IMR-90 (cell line): ENCODE data around the gene MAVS. TPM values are rescaled to one million over a fixed set of nuclear protein-coding genes. Genes with fewer than 3 reads are reported as not detected.

Experiments used
- ATAC-seq: fragments of 200-7000 bp; cut with Tn5 transposase; 2 replicates; pipeline ENCODE4 v1.9.1; 2020; ENCODE audit warnings: low read depth, mild to moderate bottlenecking, moderate library complexity
- BruUV-seq: library from RNA; stranded (reverse); fragments of 400-500 nt; replicated peaks from 2 replicates; lab custom pipeline; 2021; lab: Mats Ljungman, UMichigan
- CTCF ChIA-PET: fragments of 300-600 bp; formaldehyde crosslinking; extraction: SDS; loops from one replicate; lab custom pipeline; 2021; ENCODE audit warnings: antibody characterized with exemption; lab: Yijun Ruan, JAX
- POLR2A ChIA-PET: fragments of 300-600 bp; sonication (Branson Sonifier 250); formaldehyde crosslinking; loops from one replicate; lab custom pipeline; 2022; ENCODE audit warnings: antibody characterized with exemption; ENCODE audit not compliant: unreplicated experiment; lab: Charles Lee
- DNase-seq: peaks from one replicate; pipeline ENCODE4 v3.0.0; 2013
- H2AFZ ChIP-seq: replicated peaks from 2 replicates; pipeline ENCODE3; 2013; ENCODE audit warnings: low read length, mild to moderate bottlenecking; ENCODE audit not compliant: poor library complexity
- H2AK5ac ChIP-seq: 2 replicates; pipeline ENCODE4 v1.6.1; 2013; ENCODE audit warnings: low read depth, low read length, inconsistent platforms
- H2AK9ac ChIP-seq: replicated peaks from 2 replicates; pipeline ENCODE3; 2013; ENCODE audit warnings: mild to moderate bottlenecking, low read depth, low read length, moderate library complexity; ENCODE audit not compliant: poor library complexity
- H2BK120ac ChIP-seq: 2 replicates; pipeline ENCODE4 v1.6.1; 2013; ENCODE audit warnings: low read depth, low read length, inconsistent platforms
- H2BK15ac ChIP-seq: 3 replicates; pipeline ENCODE4 v1.6.1; 2013; ENCODE audit warnings: low read depth, low read length, inconsistent platforms
- H2BK20ac ChIP-seq: 2 replicates; pipeline ENCODE4 v1.6.1; 2013; ENCODE audit warnings: low read depth, mild to moderate bottlenecking, inconsistent platforms, low read length, moderate library complexity
- H2BK5ac ChIP-seq: 2 replicates; pipeline ENCODE4 v1.6.1; 2013; ENCODE audit warnings: mild to moderate bottlenecking, low read depth, low read length, inconsistent platforms; ENCODE audit not compliant: poor library complexity, severe bottlenecking
- H3K14ac ChIP-seq: replicated peaks from 2 replicates; pipeline ENCODE4 v1.6.1; 2013; ENCODE audit warnings: low read depth, low read length, inconsistent platforms
- H3K18ac ChIP-seq: 2 replicates; pipeline ENCODE4 v1.6.1; 2013; ENCODE audit warnings: low read depth, low read length, control low read depth
- H3K23ac ChIP-seq: 2 replicates; pipeline ENCODE4 v1.6.1; 2013; ENCODE audit warnings: low read depth, low read length, inconsistent platforms
- H3K27ac ChIP-seq: 2 replicates; pipeline ENCODE4 v1.5.1; 2013; ENCODE audit warnings: mild to moderate bottlenecking, control low read depth, low read length; ENCODE audit not compliant: insufficient read depth
- H3K27me3 ChIP-seq: 2 replicates; pipeline ENCODE4 v1.6.1; 2013; ENCODE audit warnings: low read length; ENCODE audit not compliant: control insufficient read depth, insufficient read depth
- H3K36me3 ChIP-seq: 2 replicates; pipeline ENCODE4 v1.6.1; 2013; ENCODE audit warnings: low read length, mixed read lengths; ENCODE audit not compliant: control insufficient read depth, insufficient read depth
- H3K4ac ChIP-seq: 2 replicates; pipeline ENCODE4 v1.6.1; 2013; ENCODE audit warnings: low read depth, low read length, inconsistent platforms
- H3K4me1 ChIP-seq: 2 replicates; pipeline ENCODE4 v1.6.1; 2013; ENCODE audit warnings: low read length, mixed read lengths; ENCODE audit not compliant: control insufficient read depth, insufficient read depth
- H3K4me2 ChIP-seq: 2 replicates; pipeline ENCODE4 v1.6.1; 2013; ENCODE audit warnings: low read depth, mild to moderate bottlenecking, control low read depth, low read length, moderate library complexity
- H3K4me3 ChIP-seq: 2 replicates; pipeline ENCODE4 v1.5.1; 2013; ENCODE audit warnings: low read depth, mild to moderate bottlenecking, control low read depth, low read length, moderate library complexity; ENCODE audit not compliant: insufficient read depth
- H3K56ac ChIP-seq: 2 replicates; pipeline ENCODE4 v1.6.1; 2013; ENCODE audit warnings: low read length, inconsistent platforms; ENCODE audit not compliant: insufficient read depth; ENCODE audit errors: extremely low read depth
- H3K79me1 ChIP-seq, 2 experiments: 2 replicates each; pipeline ENCODE4 v1.6.1; 2013; ENCODE audit warnings: low read length in 2 of 2, inconsistent platforms in 1 of 2, low read depth in 1 of 2
- H3K9ac ChIP-seq: 2 replicates; pipeline ENCODE4 v1.6.1; 2013; ENCODE audit warnings: low read depth, low read length, control low read depth
- H3K9me1 ChIP-seq: 2 replicates; pipeline ENCODE4 v1.6.1; 2013; ENCODE audit warnings: low read length, inconsistent platforms; ENCODE audit not compliant: insufficient read depth
- H3K9me3 ChIP-seq: 2 replicates; pipeline ENCODE4 v1.6.1; 2013; ENCODE audit warnings: low read length; ENCODE audit not compliant: control insufficient read depth, insufficient read depth
- H4K20me1 ChIP-seq: 2 replicates; pipeline ENCODE4 v1.6.1; 2013; ENCODE audit warnings: low read length, inconsistent platforms; ENCODE audit not compliant: insufficient read depth
- H4K5ac ChIP-seq: 2 replicates; pipeline ENCODE4 v1.6.1; 2013; ENCODE audit warnings: mild to moderate bottlenecking, low read depth, low read length, control low read depth
- H4K8ac ChIP-seq, 2 experiments: 2 replicates each; pipeline ENCODE4 v1.6.1; 2013; ENCODE audit warnings: low read depth in 2 of 2, low read length in 2 of 2, control low read depth in 1 of 2, inconsistent platforms in 1 of 2
- H4K91ac ChIP-seq: 2 replicates; pipeline ENCODE4 v1.6.1; 2013; ENCODE audit warnings: low read depth, low read length, inconsistent platforms; ENCODE audit not compliant: insufficient read depth
- BHLHE40 ChIP-seq: fragments of 150-350 bp; IDR thresholded peaks from 2 replicates; pipeline ENCODE4 v1.6.1; 2016; ENCODE audit warnings: mild to moderate bottlenecking, low read depth, low read length
- CEBPB ChIP-seq: IDR thresholded peaks from 2 replicates; pipeline ENCODE4 v1.6.1; 2012; ENCODE audit warnings: low read depth, low read length, improper control_type of control experiment
- CHD1 ChIP-seq: IDR thresholded peaks from 2 replicates; pipeline ENCODE4 v1.6.1; 2012; ENCODE audit warnings: low read depth, low read length, improper control_type of control experiment
- FOS ChIP-seq: fragments of 150-350 bp; IDR thresholded peaks from 2 replicates; pipeline ENCODE4 v1.6.1; 2016; ENCODE audit warnings: low read depth, low read length
- MAZ ChIP-seq: IDR thresholded peaks from 2 replicates; pipeline ENCODE4 v1.6.1; 2012; ENCODE audit warnings: low read depth, mild to moderate bottlenecking, low read length, improper control_type of control experiment, moderate library complexity, borderline replicate concordance
- MXI1 ChIP-seq: IDR thresholded peaks from 2 replicates; pipeline ENCODE4 v1.6.1; 2012; ENCODE audit warnings: low read depth, mild to moderate bottlenecking, low read length, moderate library complexity, borderline replicate concordance
- NFE2L2 ChIP-seq: fragments of 150-350 bp; IDR thresholded peaks from 2 replicates; pipeline ENCODE4 v1.6.1; 2016; ENCODE audit warnings: low read depth, mild to moderate bottlenecking, low read length
- POLR2A ChIP-seq: IDR thresholded peaks from 2 replicates; pipeline ENCODE4 v1.6.1; 2012; ENCODE audit warnings: mild to moderate bottlenecking, low read depth, low read length
- RAD21 ChIP-seq: IDR thresholded peaks from 2 replicates; pipeline ENCODE4 v1.6.1; 2012; ENCODE audit warnings: low read length, improper control_type of control experiment
- RCOR1 ChIP-seq: IDR thresholded peaks from 2 replicates; pipeline ENCODE4 v1.6.1; 2012; ENCODE audit warnings: mild to moderate bottlenecking, low read length, improper control_type of control experiment; ENCODE audit not compliant: insufficient replicate concordance
- RFX5 ChIP-seq: IDR thresholded peaks from 2 replicates; pipeline ENCODE4 v1.8.0; 2012; ENCODE audit warnings: low read depth, mild to moderate bottlenecking, low read length, moderate library complexity
- SMC3 ChIP-seq: fragments of 150-350 bp; IDR thresholded peaks from 2 replicates; pipeline ENCODE4 v1.6.1; 2016; ENCODE audit warnings: low read depth, mild to moderate bottlenecking, antibody characterized with exemption, low read length, moderate library complexity
- USF2 ChIP-seq: fragments of 150-350 bp; IDR thresholded peaks from 2 replicates; pipeline ENCODE4 v1.6.1; 2017; ENCODE audit warnings: mild to moderate bottlenecking, antibody characterized with exemption, low read length, low read depth
- WGBS, 2 experiments: methylation state at CpG; one replicate each; pipeline versions ENCODE4 v1.1.5 to v1.1.7; 2013; ENCODE audit warnings: missing lambda C conversion rate in 2 of 2; ENCODE audit not compliant: insufficient read length in 1 of 2; ENCODE audit errors: extremely low coverage in 2 of 2; 5-methylcytosine and 5-hydroxymethylcytosine counted together
- dilution Hi-C: fragments of 300-500 bp; cut with HindIII; formaldehyde crosslinking; loops from one replicate; pipeline ENCODE4 v1.14.3; 2018; ENCODE audit warnings: low sequenced_read_pairs; ENCODE audit not compliant: unreplicated experiment
- in situ Hi-C: fragments of 300-500 bp; cut with MboI; formaldehyde crosslinking; loops from 3 replicates; pipeline ENCODE4 v1.14.3; 2019; ENCODE audit warnings: low sequenced_read_pairs, inconsistent platforms, mixed read lengths
- intact Hi-C: fragments of 100-400 bp; cut with micrococcal nuclease; formaldehyde crosslinking; loops from 2 replicates; pipeline ENCODE4 v1.10.0; 2022
- polyA plus RNA-seq, 3 experiments: library from polyadenylated mRNA; depleted of rRNA; stranded (reverse); fragments of >200 nt; gene quantifications; 2 replicates each; pipeline ENCODE4 v1.2.3, GENCODE V29; 2012; ENCODE audit warnings: low replicate concordance in 1 of 3
- total RNA-seq: library from RNA; depleted of rRNA; stranded (reverse); fragments of >200 nt; gene quantifications from 2 replicates; pipeline ENCODE4 v1.2.3, GENCODE V29; 2012
- TF ChIP-seq, protein P1 (sequence below): conservative IDR thresholded peaks from 2 replicates; pipeline ENCODE4 v1.5.1; 2012; ENCODE audit warnings: mild to moderate bottlenecking, low read depth, low read length, improper control_type of control experiment

MAVS gene
- total and polyA plus RNA-seq, 2 of the 4 experiments (the other 2 are of a cell fraction) = 10.4 to 15.6 TPM

- H3K18ac ChIP-seq = peak overlapping the region; percentile 84
- H4K8ac ChIP-seq = peak overlapping the region; percentile 88 to 98
- peak overlapping the region; percentile 95 for H2BK15ac ChIP-seq
- DNase-seq (peak; percentile 99), ATAC-seq (peak; percentile 70)
- peak overlapping the region; percentile 98 for H2AK5ac ChIP-seq
- H3K4me1 ChIP-seq = peaks cover 25% of the 10 kb centered on the region
- H3K23ac ChIP-seq = peak overlapping the region; percentile 98
- H2BK20ac ChIP-seq = peak overlapping the region; percentile 99
- H2BK120ac ChIP-seq = peak overlapping the region; percentile 98
- peak overlapping the region; percentile 100 for H4K91ac ChIP-seq
- peaks cover 4 to 34% of the 10 kb centered on the region in 2 experiments; a peak in 3 of 4 replicates for H3K79me1 ChIP-seq
- intact Hi-C loops = loop anchor here (1.0 to 2.0 kb wide), 2 partner anchors 9 to 13 kb away; partner anchors contain the start of gene AP5S1
- peaks cover 14% of the 10 kb centered on the region for H3K9me1 ChIP-seq
- H3K56ac ChIP-seq = peak overlapping the region; percentile 98
- H3K36me3 ChIP-seq = no peaks in the 10 kb centered on the region
- H3K4me2 ChIP-seq = peak overlapping the region; percentile 68
- H3K27ac ChIP-seq = peak overlapping the region; percentile 91
- WGBS, 2 experiments = 0% methylated on average over 2 of the region's 20 CpGs; no CpG with 5 or more reads in 1 of the 2 experiments
- in situ Hi-C loops = no loop called here
- CTCF ChIA-PET = interaction anchor here (0.6 to 1.7 kb wide), 3 partner anchors 9 to 361 kb away, joined by 3 to 4 read pairs (median 3); no protein-coding TSS in a partner anchor
- peak overlapping the region; percentile 38 for H2AFZ ChIP-seq
- peak overlapping the region; percentile 76 for H3K9ac ChIP-seq
- peak overlapping the region; percentile 95 for H3K14ac ChIP-seq
- H3K4ac ChIP-seq = peak overlapping the region; percentile 98
- dilution Hi-C loops = no loop called here
- H4K5ac ChIP-seq = peak overlapping the region; percentile 73
- H3K27me3 ChIP-seq = no peaks in the 10 kb centered on the region
- peak overlapping the region; percentile 14; the same call in 1 of the 2 replicates for H3K4me3 ChIP-seq
- H2BK5ac ChIP-seq = peak overlapping the region; percentile 96
- no TSS peak for BruUV-seq
- H4K20me1 ChIP-seq = no peaks in the 10 kb centered on the region
- no peaks in the 10 kb centered on the region for H3K9me3 ChIP-seq
- POLR2A ChIA-PET = interaction anchor here (0.9 kb wide), 1 partner anchor 202 kb away, joined by 3 read pairs; no protein-coding TSS in a partner anchor
- H2AK9ac ChIP-seq = peak overlapping the region; percentile 95
- TF ChIP-seq NFE2L2 = peak; percentile 69; the same call in 1 of the 2 replicates
- TF ChIP-seq CEBPB = peak; percentile 98
- TF ChIP-seq RFX5 = no peak
- TF ChIP-seq SMC3 = no peak
- peak; percentile 87 for TF ChIP-seq RCOR1
- TF ChIP-seq BHLHE40 = peak; percentile 79; the same call in 1 of the 2 replicates
- peak; percentile 99 for TF ChIP-seq MAZ
- peak; percentile 95 for TF ChIP-seq FOS
- peak; percentile 77 for TF ChIP-seq USF2
- no peak for TF ChIP-seq RAD21
- TF ChIP-seq MXI1 = peak; percentile 81
- 0 out of 2 replicates have a peak, but pooled peaks have one; percentile 64 for TF ChIP-seq POLR2A
- peak; percentile 84; the same call in 1 of the 2 replicates for TF ChIP-seq CHD1
- TF ChIP-seq, protein P1, sequence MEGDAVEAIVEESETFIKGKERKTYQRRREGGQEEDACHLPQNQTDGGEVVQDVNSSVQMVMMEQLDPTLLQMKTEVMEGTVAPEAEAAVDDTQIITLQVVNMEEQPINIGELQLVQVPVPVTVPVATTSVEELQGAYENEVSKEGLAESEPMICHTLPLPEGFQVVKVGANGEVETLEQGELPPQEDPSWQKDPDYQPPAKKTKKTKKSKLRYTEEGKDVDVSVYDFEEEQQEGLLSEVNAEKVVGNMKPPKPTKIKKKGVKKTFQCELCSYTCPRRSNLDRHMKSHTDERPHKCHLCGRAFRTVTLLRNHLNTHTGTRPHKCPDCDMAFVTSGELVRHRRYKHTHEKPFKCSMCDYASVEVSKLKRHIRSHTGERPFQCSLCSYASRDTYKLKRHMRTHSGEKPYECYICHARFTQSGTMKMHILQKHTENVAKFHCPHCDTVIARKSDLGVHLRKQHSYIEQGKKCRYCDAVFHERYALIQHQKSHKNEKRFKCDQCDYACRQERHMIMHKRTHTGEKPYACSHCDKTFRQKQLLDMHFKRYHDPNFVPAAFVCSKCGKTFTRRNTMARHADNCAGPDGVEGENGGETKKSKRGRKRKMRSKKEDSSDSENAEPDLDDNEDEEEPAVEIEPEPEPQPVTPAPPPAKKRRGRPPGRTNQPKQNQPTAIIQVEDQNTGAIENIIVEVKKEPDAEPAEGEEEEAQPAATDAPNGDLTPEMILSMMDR = no peak
Observed at GRCh38 chr20:3811467-3812258, 35.0 kb upstream of the MAVS start.
